Common myeloid progenitor, CD34-positive (primary cell): Measurements from ENCODE around the gene APOF. TPM values are rescaled to one million over a fixed set of nuclear protein-coding genes. Genes with fewer than 3 reads are reported as not detected.
"Not testable (repeated sequence)": the region's sequence is repeated elsewhere in the genome, so short reads cannot be mapped to it uniquely, and the experiment has no call there.

Source experiments
- CTCF ChIA-PET: fragments of 350-600 bp; sonication (Branson Sonifier 250); formaldehyde crosslinking; loops from one replicate; lab custom pipeline; 2021; ENCODE audit warnings: antibody characterized with exemption; lab: Charles Lee
- POLR2A ChIA-PET: fragments of 350-600 bp; sonication (Branson Sonifier 250); formaldehyde crosslinking; loops from one replicate; lab custom pipeline; 2021; ENCODE audit warnings: antibody characterized with exemption; lab: Charles Lee
- DNase-seq, 3 donors: peaks; one replicate each; pipeline versions ENCODE4 v3.0.0 to v3.0.0-alpha.2; 2013
- H3K27ac ChIP-seq, 2 experiments: 1 replicate in 1 of 2; 2 replicates in 1 of 2; pipeline ENCODE4 v1.7.0; 2013; ENCODE audit warnings: inconsistent platforms in 2 of 2, low read length in 2 of 2, mild to moderate bottlenecking in 2 of 2, low read depth in 1 of 2, moderate library complexity in 1 of 2; ENCODE audit not compliant: severe bottlenecking in 2 of 2, insufficient read depth in 1 of 2, poor library complexity in 1 of 2
- H3K27me3 ChIP-seq, 5 experiments: replicated peaks in 2 of 5; 1 replicate in 3 of 5; 2 replicates in 2 of 5; pipeline versions ENCODE4 v1.6.1 to v1.7.0; 2013; ENCODE audit warnings: low read length in 4 of 5, mild to moderate bottlenecking in 2 of 5, moderate library complexity in 2 of 5, inconsistent platforms in 1 of 5; ENCODE audit not compliant: insufficient read depth in 5 of 5, control insufficient read depth in 4 of 5
- H3K36me3 ChIP-seq, 4 experiments: 1 replicate in 2 of 4; 2 replicates in 2 of 4; pipeline versions ENCODE4 v1.6.1 to v1.7.0; 2013; ENCODE audit warnings: low read length in 3 of 4, control low read depth in 1 of 4, mild to moderate bottlenecking in 1 of 4; ENCODE audit not compliant: control insufficient read depth in 4 of 4, insufficient read depth in 4 of 4
- H3K4me1 ChIP-seq, 4 experiments: 1 replicate in 3 of 4; 2 replicates in 1 of 4; pipeline versions ENCODE4 v1.6.1 to v1.7.1; 2013; ENCODE audit warnings: low read length in 3 of 4, mild to moderate bottlenecking in 3 of 4, control low read depth in 1 of 4, inconsistent platforms in 1 of 4, moderate library complexity in 1 of 4; ENCODE audit not compliant: control insufficient read depth in 4 of 4, insufficient read depth in 4 of 4; ENCODE audit errors: control extremely low read depth in 1 of 4
- H3K4me3 ChIP-seq, 7 experiments: 1 replicate in 4 of 7; 2 replicates in 3 of 7; pipeline versions ENCODE4 v1.5.1 to v1.7.0; 2013; ENCODE audit warnings: mild to moderate bottlenecking in 7 of 7, low read length in 6 of 7, moderate library complexity in 6 of 7, inconsistent platforms in 2 of 7, low read depth in 2 of 7, control low read depth in 1 of 7; ENCODE audit not compliant: insufficient read depth in 4 of 7, control insufficient read depth in 1 of 7; ENCODE audit errors: extremely low read depth in 1 of 7
- H3K9me3 ChIP-seq, 5 experiments: 1 replicate in 4 of 5; 2 replicates in 1 of 5; pipeline versions ENCODE4 v1.6.1 to v1.7.1; 2013; ENCODE audit warnings: low read length in 4 of 5, mild to moderate bottlenecking in 2 of 5, inconsistent platforms in 1 of 5, low read depth in 1 of 5, moderate library complexity in 1 of 5; ENCODE audit not compliant: control insufficient read depth in 4 of 5, insufficient read depth in 2 of 5; ENCODE audit errors: control extremely low read depth in 1 of 5
- WGBS: methylation state at CpG from one replicate; pipeline ENCODE4 v1.1.5; 2013; ENCODE audit not compliant: insufficient coverage; 5-methylcytosine and 5-hydroxymethylcytosine counted together
- polyA plus RNA-seq: library from polyadenylated mRNA; unstranded; fragments of 120-200 nt; gene quantifications from one replicate; pipeline ENCODE4 v1.2.1, GENCODE V29; 2013

Gene APOF
- 0.07 TPM for polyA plus RNA-seq

DNA sequence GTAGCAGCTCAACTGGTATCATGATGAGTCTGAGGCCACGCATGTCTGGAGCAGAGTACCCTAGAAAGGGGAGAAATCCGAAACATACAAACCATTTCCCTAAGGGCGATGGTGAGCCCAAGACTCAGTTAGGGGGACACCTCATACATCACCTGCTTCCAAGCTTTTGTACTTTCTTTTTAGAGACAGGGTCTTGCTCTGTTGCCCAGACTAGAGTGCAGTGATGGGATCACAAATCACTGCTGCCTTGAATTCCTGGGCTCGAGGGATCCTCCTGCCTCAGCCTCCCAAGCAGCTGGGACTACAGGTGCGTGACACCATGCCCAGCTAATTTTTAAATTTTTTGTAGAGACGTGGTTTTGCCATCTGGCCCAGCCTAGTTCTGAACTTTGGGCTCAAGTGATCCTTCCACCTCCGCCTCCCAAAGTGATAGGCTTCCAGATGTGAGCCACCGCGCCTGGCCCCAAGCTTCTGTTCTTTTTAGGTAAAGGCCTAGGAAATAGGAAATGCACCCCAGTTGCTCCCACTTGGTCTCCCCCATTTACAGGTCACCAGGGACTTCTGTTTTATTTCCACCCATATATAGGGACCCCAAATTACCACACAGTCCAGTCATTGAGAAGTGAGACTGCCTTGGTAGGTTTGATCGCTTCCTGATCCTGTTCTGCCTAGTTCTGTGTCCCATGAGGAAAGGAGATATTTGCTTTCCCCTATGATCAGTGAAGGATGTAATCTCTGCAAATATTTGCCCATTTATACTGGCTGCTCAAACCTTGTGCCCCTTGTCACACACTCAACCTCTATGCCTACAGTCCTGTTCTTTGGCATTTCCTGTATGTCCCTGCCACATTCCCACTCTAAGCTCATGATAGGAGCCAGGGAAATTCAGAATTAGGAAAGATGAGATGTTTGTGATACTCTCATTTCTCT, at the start of gene APOF:
Gene APOF, minus strand, starts transcription at position 728 of the 930 bp plus-strand sequence. Its CDS starts 112 bp downstream, at position 616.
- Histone ChIP-seq H3K27ac (no peak within 1 kb of the TSS), H3K9me3 (no peaks in the 10 kb centered on the region), H3K4me3 (no peak within 1 kb of the TSS), H3K27me3 (no peaks in the 10 kb centered on the region), H3K36me3 (no peaks in the 10 kb centered on the region), H3K4me1 (peaks cover 14 to 19% (median 16%) of the 10 kb centered on the region in 4 experiments)
- ChIA-PET CTCF (interaction anchor here (1.7 kb wide), 2 partner anchors 14 to 51 kb away, joined by 3 to 5 read pairs; no protein-coding TSS in a partner anchor), POLR2A (no interaction called here)
- 100% methylated on average over 8 of the region's 10 CpGs for WGBS
- DNase-seq = no peak

DNA sequence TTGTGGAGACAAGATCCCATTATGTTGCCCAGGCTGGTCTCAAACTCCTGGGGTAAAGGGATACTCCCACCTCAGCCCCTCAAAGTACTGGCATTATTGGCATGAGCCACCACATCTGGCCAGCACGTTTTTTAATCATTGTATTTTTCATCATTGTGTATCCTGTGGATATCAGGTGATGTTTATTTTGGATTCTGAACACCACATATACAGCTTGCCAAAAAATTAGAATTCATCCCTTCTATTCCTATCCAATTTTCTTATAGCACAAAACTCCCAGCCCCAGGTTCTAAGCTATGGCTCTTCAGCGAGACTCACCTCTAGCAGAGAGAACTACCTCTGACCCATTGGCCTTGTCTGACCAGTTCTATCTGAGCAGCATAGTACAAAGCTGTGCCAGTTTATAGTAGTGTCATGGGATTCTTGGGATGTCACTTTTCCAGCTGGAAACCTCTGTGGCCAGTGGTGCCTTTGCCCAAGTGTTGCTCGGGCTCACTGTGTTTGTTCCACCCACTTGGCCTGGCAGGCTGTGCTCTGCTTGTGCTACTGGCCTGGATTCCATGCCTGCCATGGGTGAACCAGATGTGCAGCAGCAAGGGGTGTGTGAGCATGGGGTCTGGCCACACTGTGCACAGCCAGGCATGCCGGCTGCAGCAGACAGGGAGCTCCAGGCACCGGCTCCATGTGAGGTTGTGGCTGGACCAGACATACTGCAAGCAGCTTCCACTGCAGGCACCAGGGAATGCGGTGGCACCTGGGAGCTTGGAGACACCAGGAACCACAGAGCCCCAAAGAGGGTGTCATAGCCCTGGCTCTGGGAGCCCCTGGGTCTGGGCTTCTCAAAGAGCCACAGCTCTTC, 49.4 kb upstream of the APOF start:
- Histone ChIP-seq H3K27ac (no peak overlapping the region), H3K4me3 (no peak overlapping the region), H3K9me3 (no peaks in the 10 kb centered on the region), H3K36me3 (peaks cover under 1 to 19% (median 5%) of the 10 kb centered on the region in 4 experiments), H3K4me1 (no peaks in the 10 kb centered on the region), H3K27me3 (no peaks in the 10 kb centered on the region)
- POLR2A ChIA-PET = interaction anchor here (0.6 kb wide), 1 partner anchor 249 kb away, joined by 5 read pairs; no protein-coding TSS in a partner anchor
- CTCF ChIA-PET = interaction anchor here (0.6 to 1.8 kb wide), 3 partner anchors 9 to 52 kb away, joined by 3 to 4 read pairs (median 3); no protein-coding TSS in a partner anchor
- 93% methylated on average over 4 of the region's 6 CpGs for WGBS
- DNase-seq = no peak

DNA sequence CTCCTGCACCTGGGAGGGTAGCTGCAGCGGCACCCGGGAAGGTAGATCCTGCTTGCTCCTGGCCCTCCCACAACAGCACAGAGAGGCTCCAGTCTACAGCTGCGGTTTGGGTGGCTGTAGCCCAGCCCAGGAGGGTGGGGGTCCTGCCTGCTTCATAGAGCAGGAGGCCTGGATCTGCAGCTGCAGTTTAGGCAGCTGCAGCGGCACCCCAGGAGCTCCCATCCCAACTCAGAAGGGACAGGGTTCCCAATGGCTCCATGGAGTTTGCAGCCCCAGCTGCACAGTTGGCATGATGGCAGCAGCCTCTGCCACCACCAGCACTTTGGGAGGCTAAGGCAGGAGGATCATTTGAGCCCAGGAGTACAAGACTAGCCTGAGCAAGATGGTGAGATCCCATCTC, 48.1 kb upstream of the APOF start:
- no peaks in the 10 kb centered on the region for H3K4me1 ChIP-seq
- no peaks in the 10 kb centered on the region for H3K9me3 ChIP-seq
- WGBS = 94% methylated on average over 4 of the region's 4 CpGs
- no peaks in the 10 kb centered on the region for H3K27me3 ChIP-seq
- H3K36me3 ChIP-seq = peaks cover 0 to 10% (median 0%) of the 10 kb centered on the region in 4 experiments
- CTCF ChIA-PET = interaction anchor here (1.0 to 2.4 kb wide), 3 partner anchors 13 to 54 kb away, joined by 3 to 6 read pairs (median 6); no protein-coding TSS in a partner anchor
- POLR2A ChIA-PET = no interaction called here
- no peak overlapping the region for H3K4me3 ChIP-seq
- no peak overlapping the region for H3K27ac ChIP-seq
- DNase-seq = no peak

- WGBS = 96% methylated on average over 4 of the region's 5 CpGs
- POLR2A ChIA-PET = no interaction called here
- no peak overlapping the region for H3K4me3 ChIP-seq
- CTCF ChIA-PET = interaction anchor here (0.7 to 2.4 kb wide), 2 partner anchors 9 to 14 kb away, joined by 3 to 6 read pairs; no protein-coding TSS in a partner anchor
- H3K27ac ChIP-seq = no peak overlapping the region
- no peaks in the 10 kb centered on the region for H3K4me1 ChIP-seq
- DNase-seq = no peak
- no peaks in the 10 kb centered on the region for H3K27me3 ChIP-seq
- no peaks in the 10 kb centered on the region for H3K9me3 ChIP-seq
- peaks cover 0 to 6% (median 0%) of the 10 kb centered on the region in 4 experiments for H3K36me3 ChIP-seq
Observed at GRCh38 chr12:56408799-56409417, 46.3 kb upstream of the APOF start.

- H3K27me3 ChIP-seq, POLR2A ChIA-PET, H3K4me1 ChIP-seq, H3K9me3 ChIP-seq, DNase-seq, H3K27ac ChIP-seq, CTCF ChIA-PET, H3K4me3 ChIP-seq, H3K36me3 ChIP-seq: not testable (repeated sequence)
- WGBS = no CpG with 5 or more reads among the region's 3 CpGs
Observed at GRCh38 chr12:56404227-56404626, 41.6 kb upstream of the APOF start.

- H3K27ac ChIP-seq, CTCF ChIA-PET, H3K36me3 ChIP-seq, DNase-seq, H3K27me3 ChIP-seq, H3K4me3 ChIP-seq, H3K4me1 ChIP-seq, H3K9me3 ChIP-seq, POLR2A ChIA-PET: not testable (repeated sequence)
Observed at GRCh38 chr12:56401612-56402011, 39.0 kb upstream of the APOF start.
